Natural killer cell (primary cell): ENCODE results near the gene BUD13. TPM values are rescaled to one million over a fixed set of nuclear protein-coding genes. Genes with fewer than 3 reads are reported as not detected.

Experiments
- ATAC-seq, 3 donors: fragments of 150-1000 bp in 2 of 3; fragments of 200-7000 bp in 1 of 3; cut with Tn5 transposase; 1 replicate in 1 of 3; 2 replicates in 2 of 3; pipeline ENCODE4 v1.10.0; 2021; ENCODE audit warnings: mild to moderate bottlenecking in 2 of 3, moderate library complexity in 2 of 3
- DNase-seq, 2 donors: peaks; one replicate each; pipeline versions ENCODE4 v3.0.0 to v3.0.0-alpha.2; 2013 to 2021; ENCODE audit warnings: mixed read lengths in 1 of 2
- H3K27ac ChIP-seq: one replicate; pipeline ENCODE4 v1.5.1; 2013; ENCODE audit warnings: mild to moderate bottlenecking, low read length
- H3K27me3 ChIP-seq: one replicate; pipeline ENCODE4 v1.6.1; 2013; ENCODE audit warnings: low read length; ENCODE audit not compliant: control insufficient read depth, insufficient read depth
- H3K36me3 ChIP-seq: one replicate; pipeline ENCODE4 v1.6.1; 2013; ENCODE audit warnings: low read length; ENCODE audit not compliant: control insufficient read depth, insufficient read depth
- H3K4me1 ChIP-seq: one replicate; pipeline ENCODE4 v1.6.1; 2013; ENCODE audit warnings: low read length; ENCODE audit not compliant: control insufficient read depth, insufficient read depth
- H3K4me3 ChIP-seq: one replicate; pipeline ENCODE4 v1.5.1; 2013; ENCODE audit warnings: low read length
- H3K9me3 ChIP-seq: one replicate; pipeline ENCODE4 v1.6.1; 2013; ENCODE audit warnings: low read length; ENCODE audit not compliant: control insufficient read depth, insufficient read depth
- H3K27ac Mint-ChIP-seq, 2 donors: one replicate each; pipeline ENCODE4 v1.8.0; 2022; ENCODE audit warnings: mild to moderate bottlenecking in 2 of 2, mixed read lengths in 2 of 2, moderate library complexity in 1 of 2
- H3K27me3 Mint-ChIP-seq, 2 donors: one replicate each; pipeline ENCODE4 v1.8.0; 2022; ENCODE audit warnings: low read depth in 2 of 2, mixed read lengths in 2 of 2
- H3K36me3 Mint-ChIP-seq: one replicate; pipeline ENCODE4 v1.8.0; 2022; ENCODE audit warnings: mixed read lengths
- H3K4me1 Mint-ChIP-seq, 2 donors: one replicate each; pipeline ENCODE4 v1.8.0; 2022; ENCODE audit warnings: mixed read lengths in 2 of 2
- H3K4me3 Mint-ChIP-seq: one replicate; pipeline ENCODE4 v1.8.0; 2022; ENCODE audit warnings: mild to moderate bottlenecking, moderate library complexity, mixed read lengths
- H3K9me3 Mint-ChIP-seq, 2 donors: one replicate each; pipeline ENCODE4 v1.8.0; 2022; ENCODE audit warnings: mixed read lengths in 2 of 2
- WGBS: methylation state at CpG from one replicate; pipeline ENCODE4 v1.1.7; 2013; ENCODE audit warnings: missing lambda C conversion rate; ENCODE audit not compliant: insufficient coverage; 5-methylcytosine and 5-hydroxymethylcytosine counted together
- intact Hi-C: fragments of 100-400 bp; cut with micrococcal nuclease; formaldehyde crosslinking; loops from one replicate; pipeline ENCODE4 v1.14.2; 2022
- total RNA-seq, 4 donors: library from RNA; stranded (reverse); fragments of 120-200 nt in 1 of 4; gene quantifications; one replicate each; pipeline versions ENCODE4 v1.2.3 to v1.2.4, GENCODE V29; 2013 to 2022
- TF ChIP-seq, protein P1 (sequence below): fragments of 200-600 bp; IDR thresholded peaks from one replicate; pipeline ENCODE4 v1.8.0; 2022; ENCODE audit warnings: antibody characterized with exemption

BUD13 gene
- total RNA-seq, 3 donors from 2014 or later (not counting 1 experiment from before 2014, with no cell fraction given): 13.5 to 16.0 (median 13.7) TPM

DNA sequence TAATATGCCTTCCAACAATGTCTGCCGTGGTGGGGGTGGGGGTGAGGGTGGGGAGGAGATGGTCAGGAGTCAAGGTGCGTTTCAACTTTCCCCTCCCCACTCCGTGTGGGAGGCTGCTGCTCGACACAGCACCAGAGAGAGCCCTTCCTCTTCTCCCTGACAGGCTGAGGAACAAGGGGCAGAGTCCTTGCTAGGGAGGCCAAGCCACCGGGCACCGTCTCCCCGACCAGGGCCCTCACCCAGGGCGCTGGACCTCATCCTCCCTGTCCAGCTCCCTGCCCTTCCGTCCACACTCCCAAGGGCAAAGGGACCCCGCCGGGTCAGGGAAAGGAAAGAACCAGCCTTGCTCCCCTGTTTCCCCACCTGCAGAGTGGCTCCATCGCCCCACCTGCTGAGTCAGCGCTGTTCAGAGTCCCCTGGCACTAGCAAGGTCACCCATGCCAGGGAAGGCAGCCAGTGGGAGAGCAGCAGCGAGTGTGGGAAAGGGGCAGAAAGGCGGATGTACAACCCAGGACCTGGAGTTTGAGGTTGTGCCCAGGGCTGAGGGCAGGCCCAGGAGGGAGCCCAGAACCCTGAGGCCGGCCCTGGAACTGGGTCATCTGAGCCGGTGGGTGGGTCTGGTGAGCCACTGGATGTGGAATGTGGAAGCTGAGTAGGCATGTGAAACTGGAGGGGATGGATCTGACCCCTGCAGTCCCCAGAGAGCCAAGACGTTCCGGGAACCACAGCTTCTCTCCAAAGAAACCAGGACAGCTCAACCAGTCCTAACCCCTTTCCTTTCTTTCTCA is 47.2 kb downstream of the BUD13 start:
- H3K9me3 Mint-ChIP-seq: no peaks in the 10 kb centered on the region
- intact Hi-C loops: no loop called here
- 77% methylated on average over 18 of the region's 19 CpGs for WGBS
- no peaks in the 10 kb centered on the region for H3K9me3 ChIP-seq
- no peak overlapping the region for H3K4me3 ChIP-seq
- no peak overlapping the region for H3K27ac Mint-ChIP-seq
- H3K4me1 Mint-ChIP-seq: no peaks in the 10 kb centered on the region
- TF ChIP-seq, protein P1, sequence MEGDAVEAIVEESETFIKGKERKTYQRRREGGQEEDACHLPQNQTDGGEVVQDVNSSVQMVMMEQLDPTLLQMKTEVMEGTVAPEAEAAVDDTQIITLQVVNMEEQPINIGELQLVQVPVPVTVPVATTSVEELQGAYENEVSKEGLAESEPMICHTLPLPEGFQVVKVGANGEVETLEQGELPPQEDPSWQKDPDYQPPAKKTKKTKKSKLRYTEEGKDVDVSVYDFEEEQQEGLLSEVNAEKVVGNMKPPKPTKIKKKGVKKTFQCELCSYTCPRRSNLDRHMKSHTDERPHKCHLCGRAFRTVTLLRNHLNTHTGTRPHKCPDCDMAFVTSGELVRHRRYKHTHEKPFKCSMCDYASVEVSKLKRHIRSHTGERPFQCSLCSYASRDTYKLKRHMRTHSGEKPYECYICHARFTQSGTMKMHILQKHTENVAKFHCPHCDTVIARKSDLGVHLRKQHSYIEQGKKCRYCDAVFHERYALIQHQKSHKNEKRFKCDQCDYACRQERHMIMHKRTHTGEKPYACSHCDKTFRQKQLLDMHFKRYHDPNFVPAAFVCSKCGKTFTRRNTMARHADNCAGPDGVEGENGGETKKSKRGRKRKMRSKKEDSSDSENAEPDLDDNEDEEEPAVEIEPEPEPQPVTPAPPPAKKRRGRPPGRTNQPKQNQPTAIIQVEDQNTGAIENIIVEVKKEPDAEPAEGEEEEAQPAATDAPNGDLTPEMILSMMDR: no peak
- DNase-seq (no peak), ATAC-seq (no peak)
- H3K27me3 ChIP-seq: no peaks in the 10 kb centered on the region
- no peaks in the 10 kb centered on the region for H3K36me3 ChIP-seq
- no peaks in the 10 kb centered on the region for H3K36me3 Mint-ChIP-seq
- no peak overlapping the region for H3K4me3 Mint-ChIP-seq
- H3K27me3 Mint-ChIP-seq: peaks cover 0 to 11% of the 10 kb centered on the region in 2 donors
- H3K4me1 ChIP-seq: no peaks in the 10 kb centered on the region
- no peak overlapping the region for H3K27ac ChIP-seq

DNA sequence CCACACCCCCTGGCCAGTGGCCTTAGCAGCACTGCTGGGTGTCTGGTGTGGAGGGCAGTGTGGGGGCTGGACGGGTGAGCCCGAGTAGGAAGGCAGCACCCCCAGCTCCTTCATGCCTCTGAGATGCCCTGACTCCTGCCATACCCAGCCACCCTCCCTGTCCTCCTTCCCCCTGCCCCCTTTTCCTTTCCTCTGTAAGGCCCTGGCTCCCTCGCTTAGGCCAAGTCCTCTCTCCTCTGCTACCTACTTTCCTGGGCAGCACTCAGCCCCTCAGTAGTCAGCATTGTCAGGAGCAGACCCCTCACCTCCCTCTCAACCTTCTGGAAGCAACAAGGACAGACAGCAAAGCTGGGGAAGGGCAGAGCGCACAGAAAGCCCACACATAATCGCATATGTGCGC is 48.0 kb downstream of the BUD13 start:
- H3K27me3 Mint-ChIP-seq: peaks cover 0 to 11% of the 10 kb centered on the region in 2 donors
- Histone ChIP-seq H3K27me3 (no peaks in the 10 kb centered on the region), H3K27ac (no peak overlapping the region), H3K4me3 (no peak overlapping the region), H3K9me3 (no peaks in the 10 kb centered on the region), H3K4me1 (no peaks in the 10 kb centered on the region), H3K36me3 (no peaks in the 10 kb centered on the region)
- intact Hi-C loops: no loop called here
- WGBS: 75% methylated on average over 6 of the region's 6 CpGs
- DNase-seq: no peak
- H3K9me3 Mint-ChIP-seq: no peaks in the 10 kb centered on the region
- no peak overlapping the region for H3K27ac Mint-ChIP-seq
- no peaks in the 10 kb centered on the region for H3K36me3 Mint-ChIP-seq
- H3K4me3 Mint-ChIP-seq: no peak overlapping the region
- TF ChIP-seq, protein P1: no peak
- ATAC-seq: no peak
- H3K4me1 Mint-ChIP-seq: no peaks in the 10 kb centered on the region

DNA sequence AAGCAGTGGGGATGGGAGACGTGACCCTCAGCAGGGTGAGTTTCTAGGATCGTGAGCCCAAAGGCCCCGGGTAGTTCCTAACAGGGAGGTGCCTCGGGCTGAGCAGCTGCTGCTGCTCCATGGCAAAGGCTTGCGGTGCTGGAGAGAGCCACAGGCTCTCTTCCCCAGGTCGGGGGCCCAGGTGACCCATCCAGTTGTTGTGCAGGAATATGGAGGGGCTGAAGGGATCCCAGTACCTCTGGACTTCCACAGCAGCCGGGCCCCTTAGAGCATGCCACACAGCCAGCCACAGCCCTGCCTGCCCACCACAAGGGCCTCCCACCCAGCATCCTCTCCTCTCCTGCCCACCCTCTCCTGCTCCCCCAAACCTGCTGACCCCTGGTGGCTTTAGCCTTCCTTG is 49.3 kb downstream of the BUD13 start:
- no peak overlapping the region for H3K27ac Mint-ChIP-seq
- H3K27ac ChIP-seq: no peak overlapping the region
- H3K36me3 Mint-ChIP-seq: no peaks in the 10 kb centered on the region
- no peak for DNase-seq
- no peaks in the 10 kb centered on the region for H3K36me3 ChIP-seq
- intact Hi-C loops: no loop called here
- TF ChIP-seq, protein P1: no peak
- H3K4me3 ChIP-seq: no peak overlapping the region
- H3K4me3 Mint-ChIP-seq: no peak overlapping the region
- no peaks in the 10 kb centered on the region for H3K9me3 ChIP-seq
- no peak for ATAC-seq
- no peaks in the 10 kb centered on the region for H3K27me3 ChIP-seq
- H3K4me1 Mint-ChIP-seq: no peaks in the 10 kb centered on the region
- 79% methylated on average over 7 of the region's 7 CpGs for WGBS
- H3K27me3 Mint-ChIP-seq: peaks cover 0 to 11% of the 10 kb centered on the region in 2 donors
- no peaks in the 10 kb centered on the region for H3K4me1 ChIP-seq
- H3K9me3 Mint-ChIP-seq: no peaks in the 10 kb centered on the region

DNA sequence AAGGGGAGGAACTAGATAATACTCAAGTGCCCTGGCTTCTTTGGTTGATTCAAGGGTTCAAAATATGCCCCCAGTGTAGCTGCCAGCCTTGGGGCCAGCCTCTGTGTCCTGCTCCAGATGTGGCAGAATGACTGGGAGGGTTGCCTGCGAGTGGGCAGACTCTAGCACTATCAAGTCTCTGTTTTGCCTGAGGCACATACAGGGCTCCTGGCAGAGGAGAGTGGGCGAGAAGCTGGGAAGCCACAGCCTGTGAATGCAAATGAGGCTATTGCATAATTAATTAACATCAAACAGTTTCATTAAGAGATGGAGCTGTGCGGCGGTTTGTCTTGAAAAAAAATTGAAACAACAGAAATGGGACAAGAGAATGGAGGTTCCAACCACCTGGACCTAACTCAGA is 50.8 kb downstream of the BUD13 start:
- Mint-ChIP-seq H3K4me1 (no peaks in the 10 kb centered on the region), H3K36me3 (no peaks in the 10 kb centered on the region), H3K9me3 (no peaks in the 10 kb centered on the region), H3K4me3 (no peak overlapping the region), H3K27ac (no peak overlapping the region), H3K27me3 (peaks cover 0 to 8% of the 10 kb centered on the region in 2 donors)
- H3K4me1 ChIP-seq: no peaks in the 10 kb centered on the region
- TF ChIP-seq, protein P1: no peak
- DNase-seq: no peak
- ATAC-seq: no peak
- WGBS: 84% methylated on average over 4 of the region's 4 CpGs
- no peak overlapping the region for H3K27ac ChIP-seq
- H3K27me3 ChIP-seq: no peaks in the 10 kb centered on the region
- no peak overlapping the region for H3K4me3 ChIP-seq
- intact Hi-C loops: no loop called here
- no peaks in the 10 kb centered on the region for H3K9me3 ChIP-seq
- H3K36me3 ChIP-seq: no peaks in the 10 kb centered on the region
